H9 (cell line): ENCODE measurements around the gene PPP3CA. TPM values are rescaled to one million over a fixed set of nuclear protein-coding genes. Genes with fewer than 3 reads are reported as not detected.

ENCODE experiments used
- DNase-seq: peaks from one replicate; pipeline ENCODE4 v3.0.0-alpha.2; 2017
- H2AFZ ChIP-seq: one replicate; pipeline ENCODE4 v1.6.1; 2013; ENCODE audit warnings: mild to moderate bottlenecking, low read length, control low read depth, moderate library complexity
- H2AK5ac ChIP-seq: 2 replicates; pipeline ENCODE4 v1.6.1; 2013; ENCODE audit warnings: low read length, control low read depth, mixed read lengths; ENCODE audit not compliant: insufficient read length
- H2BK120ac ChIP-seq: one replicate; pipeline ENCODE4 v1.6.1; 2013; ENCODE audit warnings: low read depth, mild to moderate bottlenecking, low read length, control low read depth, inconsistent platforms; ENCODE audit not compliant: poor library complexity, severe bottlenecking
- H2BK12ac ChIP-seq: 2 replicates; pipeline ENCODE4 v1.6.1; 2013; ENCODE audit warnings: low read length, control low read depth, mixed read lengths, low read depth; ENCODE audit not compliant: insufficient read length
- H2BK15ac ChIP-seq: 2 replicates; pipeline ENCODE4 v1.6.1; 2013; ENCODE audit warnings: low read depth, low read length, control low read depth
- H2BK20ac ChIP-seq: one replicate; pipeline ENCODE4 v1.6.1; 2013; ENCODE audit warnings: low read depth, mild to moderate bottlenecking, low read length, control low read depth, inconsistent platforms; ENCODE audit not compliant: poor library complexity, severe bottlenecking
- H2BK5ac ChIP-seq: 2 replicates; pipeline ENCODE4 v1.6.1; 2013; ENCODE audit warnings: low read length, control low read depth, mixed read lengths; ENCODE audit not compliant: insufficient read length
- H3K14ac ChIP-seq: 2 replicates; pipeline ENCODE4 v1.6.1; 2013; ENCODE audit warnings: low read length, control low read depth; ENCODE audit not compliant: insufficient read depth
- H3K18ac ChIP-seq: 2 replicates; pipeline ENCODE4 v1.6.1; 2013; ENCODE audit warnings: low read depth, mild to moderate bottlenecking, mixed read lengths, low read length, control low read depth; ENCODE audit not compliant: insufficient read length
- H3K23ac ChIP-seq: 2 replicates; pipeline ENCODE4 v1.6.1; 2013; ENCODE audit warnings: low read length, control low read depth, mixed read lengths, low read depth; ENCODE audit not compliant: insufficient read length
- H3K23me2 ChIP-seq: 2 replicates; pipeline ENCODE4 v1.6.1; 2013; ENCODE audit warnings: low read depth, mild to moderate bottlenecking, mixed read lengths, low read length, control low read depth; ENCODE audit not compliant: insufficient read length, poor library complexity, severe bottlenecking
- H3K27ac ChIP-seq: 2 replicates; pipeline ENCODE4 v1.5.1; 2013; ENCODE audit warnings: low read length, control low read depth, mixed read lengths, low read depth; ENCODE audit not compliant: insufficient read length
- H3K27me3 ChIP-seq: 2 replicates; pipeline ENCODE4 v1.6.1; 2013; ENCODE audit warnings: low read length, control low read depth, inconsistent platforms; ENCODE audit not compliant: insufficient read depth
- H3K4ac ChIP-seq: 2 replicates; pipeline ENCODE4 v1.6.1; 2013; ENCODE audit warnings: low read depth, mild to moderate bottlenecking, control low read depth, inconsistent platforms, low read length, moderate library complexity
- H3K4me1 ChIP-seq: 2 replicates; pipeline ENCODE4 v1.6.1; 2013; ENCODE audit warnings: low read length, control low read depth, inconsistent platforms; ENCODE audit not compliant: insufficient read depth
- H3K4me2 ChIP-seq: 2 replicates; pipeline ENCODE4 v1.6.1; 2013; ENCODE audit warnings: low read length, control low read depth, mixed read lengths; ENCODE audit not compliant: insufficient read length, insufficient read depth
- H3K56ac ChIP-seq: 2 replicates; pipeline ENCODE4 v1.6.1; 2013; ENCODE audit warnings: low read depth, mild to moderate bottlenecking, mixed read lengths, low read length, control low read depth; ENCODE audit not compliant: insufficient read length
- H3K79me1 ChIP-seq: 2 replicates; pipeline ENCODE4 v1.6.1; 2013; ENCODE audit warnings: low read depth, mild to moderate bottlenecking, moderate library complexity, low read length, control low read depth, inconsistent platforms; ENCODE audit not compliant: insufficient read depth, poor library complexity, severe bottlenecking
- H3K79me2 ChIP-seq: 2 replicates; pipeline ENCODE4 v1.6.1; 2013; ENCODE audit warnings: low read length, control low read depth, inconsistent platforms; ENCODE audit not compliant: insufficient read depth
- H3K9ac ChIP-seq: 2 replicates; pipeline ENCODE4 v1.6.1; 2013; ENCODE audit warnings: low read length, control low read depth, mixed read lengths; ENCODE audit not compliant: insufficient read length; ENCODE audit errors: extremely low read depth
- H3K9me3 ChIP-seq: one replicate; pipeline ENCODE4 v1.6.1; 2013; ENCODE audit warnings: low read depth, low read length, inconsistent platforms; ENCODE audit not compliant: control insufficient read depth
- H3T11ph ChIP-seq: one replicate; pipeline ENCODE4 v1.6.1; 2013; ENCODE audit warnings: mild to moderate bottlenecking, low read length, control low read depth, inconsistent platforms
- H4K20me1 ChIP-seq: one replicate; pipeline ENCODE4 v1.6.1; 2013; ENCODE audit not compliant: control insufficient read depth, insufficient read length, insufficient read depth
- H4K5ac ChIP-seq: 2 replicates; pipeline ENCODE4 v1.6.1; 2013; ENCODE audit warnings: low read depth, mild to moderate bottlenecking, mixed read lengths, low read length, control low read depth; ENCODE audit not compliant: insufficient read length
- H4K8ac ChIP-seq: replicated peaks from 2 replicates; pipeline ENCODE4 v1.6.1; 2013; ENCODE audit warnings: low read length, control low read depth, mixed read lengths, low read depth; ENCODE audit not compliant: insufficient read length
- H4K91ac ChIP-seq: 2 replicates; pipeline ENCODE4 v1.6.1; 2013; ENCODE audit warnings: low read depth, mild to moderate bottlenecking, moderate library complexity, mixed read lengths, low read length, control low read depth; ENCODE audit not compliant: insufficient read length
- H3K27ac Mint-ChIP-seq, 3 experiments: 2 replicates in 2 of 3; 3 replicates in 1 of 3; pipeline ENCODE4 v1.8.0; 2020 to 2021; ENCODE audit warnings: mixed read lengths in 3 of 3, mild to moderate bottlenecking in 1 of 3, moderate library complexity in 1 of 3
- H3K27me3 Mint-ChIP-seq: 2 replicates; pipeline ENCODE4 v1.8.0; 2021; ENCODE audit warnings: low read depth, mild to moderate bottlenecking, moderate library complexity, mixed read lengths
- H3K36me3 Mint-ChIP-seq, 3 experiments: 2 replicates in 2 of 3; 3 replicates in 1 of 3; pipeline ENCODE4 v1.8.0; 2020 to 2021; ENCODE audit warnings: low read depth in 3 of 3, mixed read lengths in 3 of 3; ENCODE audit not compliant: insufficient read depth in 1 of 3
- H3K4me1 Mint-ChIP-seq, 2 experiments: 2 replicates each; pipeline ENCODE4 v1.8.0; 2020; ENCODE audit warnings: mixed read lengths in 2 of 2
- H3K4me3 Mint-ChIP-seq, 2 experiments: 2 replicates in 1 of 2; 3 replicates in 1 of 2; pipeline ENCODE4 v1.8.0; 2020 to 2021; ENCODE audit warnings: mild to moderate bottlenecking in 2 of 2, mixed read lengths in 2 of 2, moderate library complexity in 1 of 2
- H3K9me3 Mint-ChIP-seq, 2 experiments: 2 replicates in 1 of 2; 3 replicates in 1 of 2; pipeline ENCODE4 v1.8.0; 2020; ENCODE audit warnings: mild to moderate bottlenecking in 2 of 2, mixed read lengths in 2 of 2, moderate library complexity in 1 of 2
- CTCF ChIP-seq: fragments of 200-600 bp; sonication (generic); conservative IDR thresholded peaks from 3 replicates; pipeline ENCODE4 v1.8.0; 2021; ENCODE audit warnings: antibody characterized with exemption, mild to moderate bottlenecking
- WGBS: extraction: QIAGEN DNeasy Blood & Tissue Kit; methylation state at CpG from one replicate; pipeline ENCODE4 v1.1.7; 2013; ENCODE audit warnings: missing lambda C conversion rate, low lambda C conversion rate, mixed read lengths; ENCODE audit not compliant: insufficient read length; ENCODE audit errors: extremely low coverage; 5-methylcytosine and 5-hydroxymethylcytosine counted together
- total RNA-seq: library from RNA; stranded (reverse); gene quantifications from 2 replicates; pipeline ENCODE4 v1.2.1, GENCODE V29; 2021

The PPP3CA gene
- total RNA-seq, 1 experiment from 2014 or later, result 16.8 TPM

DNA sequence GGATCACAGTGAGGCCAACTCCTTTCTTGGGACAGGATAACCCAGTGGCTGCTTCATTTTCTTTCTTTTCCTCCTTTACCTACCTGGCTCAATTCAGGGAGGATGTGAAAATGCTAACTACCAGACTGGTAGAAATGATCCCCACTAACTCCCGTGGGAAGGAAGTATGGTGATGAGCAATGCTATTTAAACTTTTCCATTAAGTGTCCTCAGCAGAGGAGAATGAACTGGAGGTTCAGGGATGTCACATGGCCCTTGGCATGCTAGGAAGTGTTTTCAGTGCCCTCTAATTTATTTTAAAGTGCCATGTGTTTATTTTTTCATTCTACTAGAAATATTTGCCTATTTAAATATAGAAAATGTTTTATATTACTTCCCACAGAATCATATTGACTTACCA lies 363.9 kb downstream of the PPP3CA start:
- Histone ChIP-seq H2AK5ac (no peak overlapping the region), H3K27me3 (no peaks in the 10 kb centered on the region), H3K79me1 (no peaks in the 10 kb centered on the region), H3K14ac (no peak overlapping the region), H3K9me3 (no peaks in the 10 kb centered on the region), H2AFZ (no peak overlapping the region), H3K9ac (no peak overlapping the region), H3K79me2 (no peaks in the 10 kb centered on the region), H2BK12ac (no peak overlapping the region), H4K20me1 (no peaks in the 10 kb centered on the region), H2BK20ac (no peak overlapping the region), H3K4me2 (no peak overlapping the region), H2BK15ac (no peak overlapping the region), H4K91ac (no peak overlapping the region), H3K27ac (no peak overlapping the region), H4K5ac (no peak overlapping the region), H2BK5ac (no peak overlapping the region), H3K23me2 (no peaks in the 10 kb centered on the region), H3K18ac (no peak overlapping the region), H4K8ac (no peak overlapping the region), H3K56ac (no peak overlapping the region), H3K4me1 (peaks cover 2% of the 10 kb centered on the region), H3K4ac (no peak overlapping the region), H3T11ph (no peak overlapping the region), H3K23ac (no peak overlapping the region), H2BK120ac (no peak overlapping the region)
- no peaks in the 10 kb centered on the region; a peak in 1 of 7 replicates for H3K36me3 Mint-ChIP-seq
- DNase-seq, result no peak
- H3K9me3 Mint-ChIP-seq, result no peaks in the 10 kb centered on the region
- TF ChIP-seq CTCF, result no peak
- H3K27me3 Mint-ChIP-seq, result no peaks in the 10 kb centered on the region
- H3K27ac Mint-ChIP-seq, result no peak overlapping the region
- H3K4me1 Mint-ChIP-seq, result peaks cover 32 to 41% of the 10 kb centered on the region in 2 experiments
- no CpG with 5 or more reads among the region's 1 CpG for WGBS
- no peak overlapping the region for H3K4me3 Mint-ChIP-seq
